WTC11 (cell line): Measurements from ENCODE around the gene ZNF398. TPM values are rescaled to one million over a fixed set of nuclear protein-coding genes. Genes with fewer than 3 reads are reported as not detected.

Source experiments
- ATAC-seq: fragments of 200-7000 bp; cut with Tn5 transposase; 2 replicates; pipeline ENCODE4 v1.10.0; 2021; ENCODE audit warnings: mild to moderate bottlenecking, moderate library complexity
- CTCF ChIA-PET: fragments of 300-600 bp; sonication (Branson Sonifier 250); formaldehyde crosslinking; loops from one replicate; lab custom pipeline; 2021; ENCODE audit warnings: antibody characterized with exemption; lab: Charles Lee
- POLR2A ChIA-PET: fragments of 350-600 bp; sonication (Branson Sonifier 250); formaldehyde crosslinking; loops from one replicate; lab custom pipeline; 2021; ENCODE audit warnings: antibody characterized with exemption; lab: Charles Lee
- DNase-seq: peaks from one replicate; pipeline ENCODE4 v3.0.0; 2021; ENCODE audit warnings: low spot score
- H3K27ac Mint-ChIP-seq: 2 replicates; pipeline ENCODE4 v1.8.0; 2021; ENCODE audit warnings: mixed read lengths
- H3K27me3 Mint-ChIP-seq: 2 replicates; pipeline ENCODE4 v1.8.0; 2021; ENCODE audit warnings: low read depth, mild to moderate bottlenecking, moderate library complexity, mixed read lengths
- H3K36me3 Mint-ChIP-seq: 2 replicates; pipeline ENCODE4 v1.8.0; 2021; ENCODE audit warnings: mixed read lengths
- H3K4me1 Mint-ChIP-seq: 2 replicates; pipeline ENCODE4 v1.8.0; 2022; ENCODE audit warnings: mixed read lengths
- H3K4me3 Mint-ChIP-seq: 2 replicates; pipeline ENCODE4 v1.8.0; 2021; ENCODE audit warnings: mild to moderate bottlenecking, moderate library complexity, mixed read lengths
- H3K9me3 Mint-ChIP-seq: 2 replicates; pipeline ENCODE4 v1.8.0; 2021; ENCODE audit warnings: mixed read lengths
- ATF2 ChIP-seq: sonication (generic); formaldehyde crosslinking; IDR thresholded peaks from 2 replicates; pipeline ENCODE4 v1.8.1; 2022; ENCODE audit warnings: low read depth, missing genetic modification reagents, borderline replicate concordance
- CBFB ChIP-seq: sonication (generic); formaldehyde crosslinking; IDR thresholded peaks from 2 replicates; pipeline ENCODE4 v1.8.1; 2022; ENCODE audit warnings: mild to moderate bottlenecking, low read depth, missing genetic modification reagents
- CTCF ChIP-seq: fragments of 200-600 bp; IDR thresholded peaks from 2 replicates; pipeline ENCODE4 v1.8.0; 2022; ENCODE audit warnings: antibody characterized with exemption
- EMX1 ChIP-seq: fragments of 250-450 bp; sonication (Bioruptor Pico); IDR thresholded peaks from 2 replicates; pipeline ENCODE4 v1.8.0; 2021; ENCODE audit warnings: mild to moderate bottlenecking
- FOXK1 ChIP-seq: sonication (generic); formaldehyde crosslinking; IDR thresholded peaks from 2 replicates; pipeline ENCODE4 v1.8.0; 2022; ENCODE audit warnings: mild to moderate bottlenecking, moderate library complexity, missing genetic modification reagents
- FOXP4 ChIP-seq: sonication (generic); formaldehyde crosslinking; IDR thresholded peaks from 2 replicates; pipeline ENCODE4 v1.8.0; 2022; ENCODE audit warnings: mild to moderate bottlenecking, missing genetic modification reagents
- IRF1 ChIP-seq: sonication (generic); formaldehyde crosslinking; IDR thresholded peaks from 2 replicates; pipeline ENCODE4 v1.8.0; 2023; ENCODE audit warnings: missing genetic modification reagents
- IRF2 ChIP-seq: sonication (generic); formaldehyde crosslinking; IDR thresholded peaks from 2 replicates; pipeline ENCODE4 v1.8.0; 2022; ENCODE audit warnings: low read depth, missing genetic modification reagents, borderline replicate concordance
- JUN ChIP-seq: sonication (generic); formaldehyde crosslinking; IDR thresholded peaks from 2 replicates; pipeline ENCODE4 v1.8.0; 2023; ENCODE audit warnings: mild to moderate bottlenecking, missing genetic modification reagents
- NFYB ChIP-seq: sonication (generic); formaldehyde crosslinking; conservative IDR thresholded peaks from 2 replicates; pipeline ENCODE4 v1.8.0; 2022; ENCODE audit warnings: low read depth, missing genetic modification reagents
- PRDM15 ChIP-seq: sonication (generic); formaldehyde crosslinking; IDR thresholded peaks from 2 replicates; pipeline ENCODE4 v1.8.0; 2022; ENCODE audit warnings: missing genetic modification reagents
- RORB ChIP-seq: fragments of 250-450 bp; sonication (Bioruptor Pico); IDR thresholded peaks from 2 replicates; pipeline ENCODE4 v1.9.0; 2021; ENCODE audit warnings: mild to moderate bottlenecking
- SMAD3 ChIP-seq: sonication (generic); formaldehyde crosslinking; IDR thresholded peaks from 2 replicates; pipeline ENCODE4 v1.8.0; 2022; ENCODE audit warnings: missing genetic modification reagents, mild to moderate bottlenecking, borderline replicate concordance
- SMAD4 ChIP-seq: sonication (generic); formaldehyde crosslinking; IDR thresholded peaks from 2 replicates; pipeline ENCODE4 v1.8.0; 2022; ENCODE audit warnings: mild to moderate bottlenecking, missing genetic modification reagents
- TEAD4 ChIP-seq: sonication (generic); formaldehyde crosslinking; IDR thresholded peaks from 2 replicates; pipeline ENCODE4 v1.8.0; 2022; ENCODE audit warnings: mild to moderate bottlenecking, missing genetic modification reagents
- ZBTB21 ChIP-seq: sonication (generic); formaldehyde crosslinking; IDR thresholded peaks from 2 replicates; pipeline ENCODE4 v1.8.1; 2023; ENCODE audit warnings: mild to moderate bottlenecking, missing genetic modification reagents, borderline replicate concordance
- ZNF121 ChIP-seq: sonication (generic); formaldehyde crosslinking; IDR thresholded peaks from 2 replicates; pipeline ENCODE4 v1.8.0; 2023; ENCODE audit warnings: missing genetic modification reagents
- ZNF263 ChIP-seq: sonication (generic); formaldehyde crosslinking; IDR thresholded peaks from 2 replicates; pipeline ENCODE4 v1.8.1; 2022; ENCODE audit warnings: low read depth, mild to moderate bottlenecking, moderate library complexity, missing genetic modification reagents
- ZNF512 ChIP-seq: sonication (generic); formaldehyde crosslinking; IDR thresholded peaks from 2 replicates; pipeline ENCODE4 v1.8.1; 2022; ENCODE audit warnings: missing genetic modification reagents, borderline replicate concordance
- ZNF671 ChIP-seq: fragments of 250-450 bp; sonication (Bioruptor Pico); IDR thresholded peaks from 2 replicates; pipeline ENCODE4 v1.8.0; 2021; ENCODE audit warnings: mild to moderate bottlenecking
- total RNA-seq: library from RNA; stranded (reverse); gene quantifications from 3 replicates; pipeline ENCODE4 v1.2.3, GENCODE V29; 2021
- TF ChIP-seq, protein P1 (sequence below): sonication (generic); formaldehyde crosslinking; IDR thresholded peaks from 2 replicates; pipeline ENCODE4 v1.8.0; 2022; ENCODE audit warnings: mild to moderate bottlenecking, missing genetic modification reagents
- TF ChIP-seq, protein P2 (sequence below): sonication (generic); formaldehyde crosslinking; IDR thresholded peaks from 2 replicates; pipeline ENCODE4 v1.8.0; 2022; ENCODE audit warnings: mild to moderate bottlenecking, missing genetic modification reagents

ZNF398 gene
- total RNA-seq, 1 experiment from 2014 or later: 63.2 TPM

DNA sequence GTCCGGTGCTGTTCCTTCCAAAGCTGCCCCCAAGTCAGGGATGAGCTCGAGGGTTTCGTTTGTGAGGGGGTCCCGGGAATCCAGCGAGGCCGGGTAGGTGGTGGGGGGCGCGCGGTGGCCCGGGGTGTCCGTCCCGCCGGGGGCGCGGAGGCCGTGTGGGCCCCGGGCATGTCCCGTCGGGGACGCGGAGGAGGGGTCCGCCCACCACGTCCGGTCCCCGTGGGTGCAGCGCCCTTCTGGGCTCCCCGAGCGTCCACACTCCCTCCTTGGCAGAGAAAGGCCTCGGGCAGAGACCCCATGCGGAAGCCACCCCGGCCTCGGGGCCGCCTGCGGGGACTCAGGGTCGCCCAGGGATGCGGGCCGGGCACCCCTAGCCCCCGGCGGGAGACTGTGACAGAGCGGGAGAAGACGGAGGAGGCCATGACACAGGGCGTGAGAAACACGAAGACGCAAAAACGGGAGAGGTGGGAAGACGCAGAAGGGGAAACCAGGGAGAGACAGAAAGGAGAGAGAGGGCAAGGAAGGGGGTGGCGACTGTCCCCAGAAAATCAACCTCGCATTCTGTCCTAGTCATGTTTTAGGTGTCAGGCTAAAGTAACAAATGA, 20.5 kb upstream of the ZNF398 start (continued):
- TF ChIP-seq JUN (CRISPR knock-in tag): peak; percentile 57; the same call in 1 of the 2 replicates
- no peak for TF ChIP-seq IRF2
- TF ChIP-seq FOXP4 (CRISPR knock-in tag): no peak
- TF ChIP-seq PRDM15: no peak
- TF ChIP-seq, protein P1, sequence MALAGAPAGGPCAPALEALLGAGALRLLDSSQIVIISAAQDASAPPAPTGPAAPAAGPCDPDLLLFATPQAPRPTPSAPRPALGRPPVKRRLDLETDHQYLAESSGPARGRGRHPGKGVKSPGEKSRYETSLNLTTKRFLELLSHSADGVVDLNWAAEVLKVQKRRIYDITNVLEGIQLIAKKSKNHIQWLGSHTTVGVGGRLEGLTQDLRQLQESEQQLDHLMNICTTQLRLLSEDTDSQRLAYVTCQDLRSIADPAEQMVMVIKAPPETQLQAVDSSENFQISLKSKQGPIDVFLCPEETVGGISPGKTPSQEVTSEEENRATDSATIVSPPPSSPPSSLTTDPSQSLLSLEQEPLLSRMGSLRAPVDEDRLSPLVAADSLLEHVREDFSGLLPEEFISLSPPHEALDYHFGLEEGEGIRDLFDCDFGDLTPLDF (CRISPR knock-in tag): no peak
- TF ChIP-seq CTCF: no peak
- no peak for TF ChIP-seq ZNF263 (CRISPR knock-in tag)
- TF ChIP-seq NFYB (CRISPR knock-in tag): peak; percentile 2; the same call in 1 of the 2 replicates
- no peak for TF ChIP-seq SMAD4
- TF ChIP-seq SMAD3 (CRISPR knock-in tag): no peak
- no peak for TF ChIP-seq ZNF512 (CRISPR knock-in tag)
- TF ChIP-seq ZNF671: no peak
- TF ChIP-seq TEAD4: 0 out of 2 replicates have a peak, but pooled peaks have one; percentile 46
- TF ChIP-seq EMX1 (CRISPR knock-in tag): 0 out of 2 replicates have a peak, but pooled peaks have one; percentile 11

DNA sequence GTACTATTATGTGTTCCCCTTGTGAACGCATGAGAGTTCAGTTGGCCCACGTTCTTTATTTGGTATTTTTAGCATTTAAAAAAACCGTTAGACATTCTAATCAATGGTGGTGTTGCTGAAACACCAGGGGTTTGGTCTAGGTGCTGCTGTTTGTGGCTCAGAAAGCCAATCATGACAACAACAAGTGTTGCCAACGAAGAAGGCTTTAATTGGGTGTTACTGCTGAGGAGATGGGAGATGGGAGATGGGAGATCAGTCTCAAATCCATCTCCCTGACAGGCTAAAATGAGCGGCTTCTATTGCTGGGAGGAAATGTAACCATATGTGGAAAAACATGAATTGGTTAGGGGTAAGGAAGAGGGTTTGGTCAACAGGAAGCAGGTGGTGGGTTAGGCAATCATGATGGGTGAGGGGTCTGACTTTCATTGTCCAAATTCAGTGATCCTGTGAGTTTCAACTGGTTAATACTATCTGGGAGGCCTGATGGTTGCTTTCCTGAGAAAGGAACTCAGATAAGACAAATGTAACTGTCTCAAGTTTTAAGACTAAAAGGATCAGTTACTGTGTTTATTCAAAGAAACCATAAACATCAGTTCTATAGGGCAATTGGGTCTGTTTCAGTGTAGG, 16.6 kb upstream of the ZNF398 start:
- Mint-ChIP-seq H3K4me3 (no peak overlapping the region), H3K27ac (peak overlapping the region; percentile 56; the same call in 1 of the 2 replicates), H3K4me1 (peaks cover 14% of the 10 kb centered on the region), H3K36me3 (peaks cover 35% of the 10 kb centered on the region), H3K9me3 (peaks cover 10% of the 10 kb centered on the region), H3K27me3 (peaks cover 6% of the 10 kb centered on the region; the same call in 1 of the 2 replicates)
- ATAC-seq: no peak
- no peak for DNase-seq
- POLR2A ChIA-PET: no interaction called here
- CTCF ChIA-PET: no interaction called here
- TF ChIP-seq, protein P2, sequence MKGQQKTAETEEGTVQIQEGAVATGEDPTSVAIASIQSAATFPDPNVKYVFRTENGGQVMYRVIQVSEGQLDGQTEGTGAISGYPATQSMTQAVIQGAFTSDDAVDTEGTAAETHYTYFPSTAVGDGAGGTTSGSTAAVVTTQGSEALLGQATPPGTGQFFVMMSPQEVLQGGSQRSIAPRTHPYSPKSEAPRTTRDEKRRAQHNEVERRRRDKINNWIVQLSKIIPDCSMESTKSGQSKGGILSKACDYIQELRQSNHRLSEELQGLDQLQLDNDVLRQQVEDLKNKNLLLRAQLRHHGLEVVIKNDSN (CRISPR knock-in tag): no peak
- TF ChIP-seq IRF2 (no peak), CBFB (CRISPR knock-in tag) (no peak), FOXK1 (CRISPR knock-in tag) (no peak), JUN (CRISPR knock-in tag) (no peak), TEAD4 (no peak), NFYB (CRISPR knock-in tag) (no peak), IRF1 (CRISPR knock-in tag) (no peak), RORB (CRISPR knock-in tag) (no peak), ZNF121 (CRISPR knock-in tag) (no peak), ATF2 (CRISPR knock-in tag) (no peak), ZBTB21 (no peak)
